Kidney tubule cell (primary cell): ENCODE data around the gene FOXP4.
A peak's percentile ranks its signal among the peaks of the same experiment; 100 is the strongest.

Experiments used
- DNase-seq: peaks from one replicate; pipeline ENCODE4 v3.0.0-alpha.2; 2018; ENCODE audit warnings: low spot score

Gene FOXP4

GRCh38 chr6:41644297-41644879 is 98.2 kb downstream of the FOXP4 start:
- no peak for DNase-seq

GRCh38 chr6:41645007-41645618 is 98.9 kb downstream of the FOXP4 start:
- DNase-seq: no peak

- DNase-seq: no peak
Observed at GRCh38 chr6:41646026-41646795, 100.0 kb downstream of the FOXP4 start.

GRCh38 chr6:41647061-41647511 is 100.9 kb downstream of the FOXP4 start:
- DNase-seq: peak; percentile 38

- DNase-seq: no peak
Observed at GRCh38 chr6:41648070-41648585, 101.9 kb downstream of the FOXP4 start.

- DNase-seq: no peak
Observed at GRCh38 chr6:41648921-41649320, 102.7 kb downstream of the FOXP4 start.

DNA sequence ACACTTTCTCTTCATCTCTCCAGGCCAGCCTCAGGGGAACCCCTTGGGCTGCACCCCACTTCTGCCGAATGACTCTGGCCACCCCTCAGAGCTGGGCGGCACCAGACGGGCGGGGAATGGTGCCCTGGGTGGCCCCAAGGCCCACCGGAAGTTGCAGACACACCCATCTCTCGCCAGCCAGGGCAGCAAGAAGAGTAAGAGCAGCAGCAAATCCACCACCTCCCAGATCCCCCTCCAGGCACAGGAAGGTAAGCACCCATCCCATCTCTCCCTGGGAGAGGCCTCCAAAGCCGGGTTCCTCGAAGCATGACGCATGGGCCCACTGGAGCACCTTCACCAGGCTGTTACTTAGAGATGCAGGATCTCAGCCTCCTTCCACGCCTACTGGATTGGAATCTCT is 103.4 kb downstream of the FOXP4 start:
- DNase-seq: no peak

GRCh38 chr6:41650120-41650519 is 103.9 kb downstream of the FOXP4 start:
- DNase-seq: no peak

- no peak for DNase-seq
Observed at GRCh38 chr6:41651246-41651961, 105.2 kb downstream of the FOXP4 start.
